ENCODE measurements around the gene BLOC1S5. TPM values are rescaled to one million over a fixed set of nuclear protein-coding genes. Genes with fewer than 3 reads are reported as not detected.

BLOC1S5 gene
- total and polyA plus RNA-seq, 2 of the 13 experiments (the other 11 are each of a cell fraction or from before 2014, with no cell fraction given): 10.5 to 41.5 TPM

- Histone ChIP-seq H3K9ac (ENCODE audit: insufficient read depth, low read depth, low read length) (no peak overlapping the region), H3K36me3 (replicated peaks in 1 of 2; ENCODE audit: control insufficient read depth in 1 of 2, insufficient read depth in 2 of 2, low read length in 2 of 2) (no peaks in the 10 kb centered on the region), H2AFZ (ENCODE audit: low read length) (no peak overlapping the region), H3K27ac (ENCODE audit: extremely low read length, insufficient read depth, low read length) (no peak overlapping the region), H4K20me1 (ENCODE audit: insufficient read depth, low read length) (no peaks in the 10 kb centered on the region), H3K4me2 (ENCODE audit: low read depth, low read length) (no peak overlapping the region), H3K9me3 (ENCODE audit: low read length) (no peaks in the 10 kb centered on the region), H3K4me1 (ENCODE audit: insufficient read depth, low read length) (no peaks in the 10 kb centered on the region), H3K4me3 (replicated peaks in 1 of 3; ENCODE audit: insufficient read depth in 1 of 3, low read depth in 2 of 3, low read length in 3 of 3) (no peak overlapping the region), H3K79me2 (ENCODE audit: insufficient read depth, low read length) (no peaks in the 10 kb centered on the region), H3K27me3 (ENCODE audit: control insufficient read depth in 1 of 2, insufficient read depth in 2 of 2, low read length in 2 of 2) (no peaks in the 10 kb centered on the region)
- ATAC-seq (no peak), FAIRE-seq (no peak), DNase-seq (ENCODE audit: low spot score) (no peak)
- intact Hi-C loops (cut with micrococcal nuclease; ENCODE audit: unreplicated experiment) (no loop called here), in situ Hi-C loops (cut with HindIII; ENCODE audit: extremely low pct_ligation_motif_present, low pct_unique_long_range_greater_than_20kb) (no loop called here)
- no TSS peak for BruUV-seq (replicated peaks)
- CTCF ChIA-PET (ENCODE audit: low intra/inter-chr PET ratio, low total read pairs): no interaction called here
- WGBS (ENCODE audit: low lambda C conversion rate): 90% methylated on average over 31 of the region's 31 CpGs
- POLR2A ChIA-PET: no interaction called here
- TF ChIP-seq ZNF652 (CRISPR knock-in tag; IDR thresholded peaks at IDR 0.05; ENCODE audit: borderline replicate concordance, low read depth) (no peak), ZBTB33 (CRISPR knock-in tag; IDR thresholded peaks at IDR 0.05) (no peak), ZNF614 (CRISPR knock-in tag; IDR thresholded peaks at IDR 0.05; ENCODE audit: borderline replicate concordance) (no peak), MED13 (CRISPR knock-in tag; IDR thresholded peaks at IDR 0.05) (no peak), ZXDC (CRISPR knock-in tag; IDR thresholded peaks at IDR 0.05) (no peak), ERF (CRISPR knock-in tag; IDR thresholded peaks at IDR 0.05) (no peak), ZNF567 (CRISPR knock-in tag; IDR thresholded peaks at IDR 0.05; ENCODE audit: borderline replicate concordance) (no peak), ZFP82 (CRISPR knock-in tag; IDR thresholded peaks at IDR 0.05; ENCODE audit: borderline replicate concordance) (no peak), ZNF124 (CRISPR knock-in tag; IDR thresholded peaks at IDR 0.05) (no peak), CTCF (CRISPR knock-in tag; IDR thresholded peaks at IDR 0.05) (no peak), YEATS2 (CRISPR knock-in tag; IDR thresholded peaks at IDR 0.05; ENCODE audit: borderline replicate concordance) (no peak), ZBED4 (CRISPR knock-in tag; IDR thresholded peaks at IDR 0.05; ENCODE audit: borderline replicate concordance) (no peak), ZNF510 (CRISPR knock-in tag; IDR thresholded peaks at IDR 0.05; ENCODE audit: low read depth) (no peak), MTA3 (CRISPR knock-in tag; IDR thresholded peaks at IDR 0.05) (no peak), ZNF547 (CRISPR knock-in tag; IDR thresholded peaks at IDR 0.05) (no peak), RELA (CRISPR knock-in tag; IDR thresholded peaks at IDR 0.05) (no peak)
These were observed 78.0 kb downstream of the BLOC1S5 start for GRCh38 chr6:7986219-7986618.
